PC-3 (cell line): ENCODE data around the gene PRKCE. TPM values are rescaled to one million over a fixed set of nuclear protein-coding genes. Genes with fewer than 3 reads are reported as not detected.

ENCODE experiments used
- ATAC-seq: fragments of 200-7000 bp; cut with Tn5 transposase; 2 replicates; pipeline ENCODE4 v1.9.1; 2020; ENCODE audit warnings: mild to moderate bottlenecking, moderate library complexity
- BruUV-seq: library from RNA; stranded (reverse); fragments of 400-500 nt; replicated peaks from 2 replicates; lab custom pipeline; 2021; lab: Mats Ljungman, UMichigan
- CTCF ChIA-PET: fragments of 300-600 bp; sonication (Branson Sonifier 250); formaldehyde crosslinking; loops from one replicate; lab custom pipeline; 2022; ENCODE audit warnings: antibody characterized with exemption; lab: Charles Lee
- POLR2A ChIA-PET: fragments of 300-600 bp; sonication (Branson Sonifier 250); formaldehyde crosslinking; loops from one replicate; lab custom pipeline; 2022; ENCODE audit warnings: antibody characterized with exemption; ENCODE audit not compliant: unreplicated experiment; lab: Charles Lee
- DNase-seq: peaks from one replicate; pipeline ENCODE4 v3.0.0-alpha.2; 2015
- H2AFZ ChIP-seq: fragments of 300-600 bp; sonication (generic); 2 replicates; pipeline ENCODE4 v1.6.0; 2016; ENCODE audit warnings: antibody characterized with exemption, low read length
- H3F3A ChIP-seq: fragments of 300-600 bp; sonication (generic); one replicate; pipeline ENCODE4 v1.6.0; 2017; ENCODE audit warnings: antibody characterized with exemption, low read length, control low read depth, mild to moderate bottlenecking; ENCODE audit not compliant: unreplicated experiment
- H3K27ac ChIP-seq: fragments of 300-600 bp; sonication (generic); 2 replicates; pipeline ENCODE4 v1.5.1; 2016; ENCODE audit warnings: mild to moderate bottlenecking, low read length
- H3K27me3 ChIP-seq: fragments of 300-600 bp; sonication (generic); 2 replicates; pipeline ENCODE4 v1.6.1; 2016; ENCODE audit warnings: low read length, mixed read lengths
- H3K36me3 ChIP-seq: fragments of 300-600 bp; sonication (generic); 2 replicates; pipeline ENCODE4 v1.6.1; 2016; ENCODE audit warnings: low read depth, mixed run types, low read length, mixed read lengths
- H3K4me1 ChIP-seq: fragments of 300-600 bp; sonication (generic); 2 replicates; pipeline ENCODE4 v1.5.1; 2016; ENCODE audit warnings: low read length; ENCODE audit not compliant: insufficient read depth
- H3K4me2 ChIP-seq: fragments of 300-600 bp; sonication (generic); 2 replicates; pipeline ENCODE4 v1.6.0; 2016; ENCODE audit warnings: low read length
- H3K4me3 ChIP-seq: fragments of 300-600 bp; sonication (generic); 2 replicates; pipeline ENCODE4 v1.5.1; 2016; ENCODE audit warnings: mild to moderate bottlenecking, low read length, mixed read lengths
- H3K79me2 ChIP-seq: fragments of 300-600 bp; sonication (generic); 2 replicates; pipeline ENCODE4 v1.6.1; 2017; ENCODE audit warnings: low read length, mixed read lengths
- H3K9ac ChIP-seq: fragments of 300-600 bp; sonication (generic); 2 replicates; pipeline ENCODE4 v1.6.0; 2016; ENCODE audit warnings: mild to moderate bottlenecking, low read length
- H3K9me2 ChIP-seq: fragments of 300-600 bp; sonication (generic); replicated peaks from 2 replicates; pipeline ENCODE4 v1.6.1; 2016; ENCODE audit warnings: mixed run types, low read length, mixed read lengths
- H3K9me3 ChIP-seq: fragments of 300-600 bp; sonication (generic); 2 replicates; pipeline ENCODE4 v1.6.1; 2016; ENCODE audit warnings: low read length, mixed read lengths
- H4K20me1 ChIP-seq: fragments of 300-600 bp; sonication (generic); 2 replicates; pipeline ENCODE4 v1.6.1; 2016; ENCODE audit warnings: low read length, mixed read lengths
- EZH2 ChIP-seq: fragments of 300-600 bp; sonication (generic); IDR thresholded peaks from one replicate; pipeline ENCODE4 v1.6.1; 2017; ENCODE audit warnings: antibody characterized with exemption, mild to moderate bottlenecking, low read length; ENCODE audit not compliant: unreplicated experiment
- EZH2phosphoT487 ChIP-seq: fragments of 300-600 bp; sonication (generic); IDR thresholded peaks from 2 replicates; pipeline ENCODE4 v1.6.1; 2018; ENCODE audit warnings: mild to moderate bottlenecking, antibody characterized with exemption, low read length, borderline replicate concordance
- intact Hi-C: fragments of 100-400 bp; cut with micrococcal nuclease; formaldehyde crosslinking; loops from 2 replicates; pipeline ENCODE4 v1.9.0; 2023
- total RNA-seq: library from RNA; depleted of rRNA; stranded (reverse); fragments of >200 nt; gene quantifications from 2 replicates; pipeline ENCODE4 v1.2.3, GENCODE V29; 2014
- TF ChIP-seq, protein P1 (sequence below): fragments of 300-600 bp; sonication (generic); conservative IDR thresholded peaks from 2 replicates; pipeline ENCODE4 v1.5.1; 2017; ENCODE audit warnings: antibody characterized with exemption, low read depth, mild to moderate bottlenecking, low read length

Gene PRKCE
- total RNA-seq, 1 experiment from 2014 or later: 7.0 TPM

DNA sequence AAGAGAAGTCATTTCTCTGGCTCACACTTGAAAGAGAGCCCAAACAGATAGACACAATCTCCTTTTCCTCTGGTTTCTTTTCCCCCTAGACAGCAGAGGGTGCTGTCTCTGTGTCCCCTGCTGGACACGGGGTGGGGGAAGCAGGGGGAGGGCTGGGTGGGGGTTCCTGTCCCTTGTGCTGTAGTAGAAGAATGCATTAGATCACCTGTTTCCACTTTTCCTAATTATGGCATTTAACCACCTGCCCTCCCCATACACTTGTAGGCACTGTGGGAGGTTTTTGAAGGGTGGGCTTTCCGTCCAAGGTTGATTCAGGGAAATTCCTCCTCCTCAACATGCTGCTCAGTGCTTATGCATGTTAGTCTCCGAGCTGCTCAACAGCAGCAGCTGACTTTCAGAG is 439.5 kb downstream of the PRKCE start:
- Histone ChIP-seq H4K20me1 (no peaks in the 10 kb centered on the region), H3K27me3 (no peaks in the 10 kb centered on the region), H3K79me2 (no peaks in the 10 kb centered on the region), H3K9ac (no peak overlapping the region), H3K27ac (no peak overlapping the region), H3K4me3 (no peak overlapping the region), H3K9me2 (no peaks in the 10 kb centered on the region), H3K4me1 (no peaks in the 10 kb centered on the region), H3F3A (no peaks in the 10 kb centered on the region), H3K4me2 (no peak overlapping the region), H3K9me3 (no peaks in the 10 kb centered on the region), H3K36me3 (no peaks in the 10 kb centered on the region), H2AFZ (no peak overlapping the region)
- CTCF ChIA-PET: no interaction called here
- intact Hi-C loops: no loop called here
- POLR2A ChIA-PET: no interaction called here
- ATAC-seq (no peak), DNase-seq (peak; percentile 17)
- TF ChIP-seq EZH2 (no peak), EZH2phosphoT487 (no peak)
- TF ChIP-seq, protein P1, sequence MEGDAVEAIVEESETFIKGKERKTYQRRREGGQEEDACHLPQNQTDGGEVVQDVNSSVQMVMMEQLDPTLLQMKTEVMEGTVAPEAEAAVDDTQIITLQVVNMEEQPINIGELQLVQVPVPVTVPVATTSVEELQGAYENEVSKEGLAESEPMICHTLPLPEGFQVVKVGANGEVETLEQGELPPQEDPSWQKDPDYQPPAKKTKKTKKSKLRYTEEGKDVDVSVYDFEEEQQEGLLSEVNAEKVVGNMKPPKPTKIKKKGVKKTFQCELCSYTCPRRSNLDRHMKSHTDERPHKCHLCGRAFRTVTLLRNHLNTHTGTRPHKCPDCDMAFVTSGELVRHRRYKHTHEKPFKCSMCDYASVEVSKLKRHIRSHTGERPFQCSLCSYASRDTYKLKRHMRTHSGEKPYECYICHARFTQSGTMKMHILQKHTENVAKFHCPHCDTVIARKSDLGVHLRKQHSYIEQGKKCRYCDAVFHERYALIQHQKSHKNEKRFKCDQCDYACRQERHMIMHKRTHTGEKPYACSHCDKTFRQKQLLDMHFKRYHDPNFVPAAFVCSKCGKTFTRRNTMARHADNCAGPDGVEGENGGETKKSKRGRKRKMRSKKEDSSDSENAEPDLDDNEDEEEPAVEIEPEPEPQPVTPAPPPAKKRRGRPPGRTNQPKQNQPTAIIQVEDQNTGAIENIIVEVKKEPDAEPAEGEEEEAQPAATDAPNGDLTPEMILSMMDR: peak; percentile 32; the same call in 1 of the 2 replicates
- no TSS peak for BruUV-seq

- POLR2A ChIA-PET: no interaction called here
- TF ChIP-seq EZH2: no peak
- TF ChIP-seq, protein P1: no peak
- TF ChIP-seq EZH2phosphoT487: no peak
- H3K27me3 ChIP-seq: no peaks in the 10 kb centered on the region
- no peak overlapping the region for H3K27ac ChIP-seq
- H3K9me3 ChIP-seq: no peaks in the 10 kb centered on the region
- H3K9ac ChIP-seq: no peak overlapping the region
- no peak overlapping the region for H3K4me3 ChIP-seq
- no peaks in the 10 kb centered on the region for H3K4me1 ChIP-seq
- no peaks in the 10 kb centered on the region for H3K9me2 ChIP-seq
- no peaks in the 10 kb centered on the region for H4K20me1 ChIP-seq
- no peaks in the 10 kb centered on the region for H3K79me2 ChIP-seq
- no peak for ATAC-seq
- H3K4me2 ChIP-seq: no peak overlapping the region
- intact Hi-C loops: no loop called here
- H3F3A ChIP-seq: no peaks in the 10 kb centered on the region
- CTCF ChIA-PET: no interaction called here
- BruUV-seq: no TSS peak
- no peak overlapping the region for H2AFZ ChIP-seq
- DNase-seq: no peak
- no peaks in the 10 kb centered on the region for H3K36me3 ChIP-seq
Observed at GRCh38 chr2:46091961-46092667, 440.6 kb downstream of the PRKCE start.

- ChIA-PET POLR2A (no interaction called here), CTCF (interaction anchor here (0.6 kb wide), 1 partner anchor 159 kb away, joined by 5 read pairs; no protein-coding TSS in a partner anchor)
- Histone ChIP-seq H3K79me2 (no peaks in the 10 kb centered on the region), H3K9me2 (no peaks in the 10 kb centered on the region), H3K4me2 (no peak overlapping the region), H2AFZ (no peak overlapping the region), H3K9ac (no peak overlapping the region), H3K36me3 (no peaks in the 10 kb centered on the region), H3K4me3 (no peak overlapping the region), H3K4me1 (peaks cover 24% of the 10 kb centered on the region), H3K9me3 (no peaks in the 10 kb centered on the region), H3F3A (peaks cover 4% of the 10 kb centered on the region), H3K27me3 (no peaks in the 10 kb centered on the region), H3K27ac (no peak overlapping the region), H4K20me1 (no peaks in the 10 kb centered on the region)
- intact Hi-C loops: no loop called here
- DNase-seq (no peak), ATAC-seq (no peak)
- BruUV-seq: no TSS peak
- TF ChIP-seq EZH2phosphoT487 (no peak), EZH2 (no peak)
- TF ChIP-seq, protein P1: no peak
Observed at GRCh38 chr2:46094689-46095088, 443.2 kb downstream of the PRKCE start.
